Esophagus squamous epithelium (tissue), 5 donors: Measurements from ENCODE around the gene SETD1A. TPM values are rescaled to one million over a fixed set of nuclear protein-coding genes. Genes with fewer than 3 reads are reported as not detected.

ENCODE experiments used
- DNase-seq: peaks from one replicate; lab custom pipeline; 2025; lab: John Stamatoyannopoulos, UW
- H3K27ac ChIP-seq, 4 donors: fragments of 200-600 bp; sonication (generic); one replicate each; pipeline ENCODE4 v1.5.1; 2016 to 2019; ENCODE audit warnings: mild to moderate bottlenecking in 1 of 4
- H3K27me3 ChIP-seq, 4 donors: fragments of 200-600 bp; sonication (generic); 1 replicate in 3 of 4; 2 replicates in 1 of 4; pipeline versions ENCODE4 v1.5.1 to v1.6.0; 2017 to 2021; ENCODE audit warnings: antibody characterized with exemption in 1 of 4
- H3K36me3 ChIP-seq, 3 donors: fragments of 200-600 bp; sonication (generic); one replicate each; pipeline ENCODE4 v1.5.1; 2016 to 2019
- H3K4me1 ChIP-seq, 3 donors: fragments of 200-600 bp; sonication (generic); one replicate each; pipeline ENCODE4 v1.5.1; 2017 to 2019
- H3K4me3 ChIP-seq, 4 donors: fragments of 200-600 bp; sonication (generic); 1 replicate in 3 of 4; 2 replicates in 1 of 4; pipeline ENCODE4 v1.5.1; 2016 to 2019; ENCODE audit warnings: mild to moderate bottlenecking in 2 of 4, moderate library complexity in 1 of 4
- H3K9me3 ChIP-seq, 3 donors: fragments of 200-600 bp; sonication (generic); one replicate each; pipeline ENCODE4 v1.5.1; 2016 to 2019
- CTCF ChIP-seq, 6 experiments: fragments of 450-650 bp in 4 of 6; fragments of 200-600 bp in 2 of 6; sonication (generic) in 2 of 6; IDR thresholded peaks; one replicate each; pipeline ENCODE4 v1.5.1; 2016 to 2019; ENCODE audit warnings: antibody characterized with exemption in 6 of 6, mild to moderate bottlenecking in 4 of 6, moderate library complexity in 4 of 6
- POLR2A ChIP-seq, 4 donors: fragments of 450-650 bp; IDR thresholded peaks; one replicate each; pipeline ENCODE4 v1.6.1; 2017; ENCODE audit warnings: antibody characterized with exemption in 4 of 4, mild to moderate bottlenecking in 4 of 4, moderate library complexity in 3 of 4
- WGBS, 2 donors: methylation state at CpG; one replicate each; pipeline ENCODE4 v1.1.5; 2018; 5-methylcytosine and 5-hydroxymethylcytosine counted together
- intact Hi-C: fragments of 100-400 bp; cut with DNase I; formaldehyde crosslinking; loops from one replicate; pipeline ENCODE4 v1.15.0; 2022
- total RNA-seq, 4 donors: library from RNA; depleted of rRNA; stranded (reverse); fragments of >200 nt; gene quantifications; one replicate each; pipeline ENCODE4 v1.1.0, GENCODE V29; 2016
- donor health status: DM: yes; HTN: yes; CAD: no.

SETD1A gene
- total RNA-seq, 4 donors from 2014 or later, result 3.5 to 8.0 (median 5.4) TPM

GRCh38 chr16:30965436-30965835, 7.9 kb downstream of the SETD1A start:
- no peak overlapping the region for H3K27ac ChIP-seq
- no peak for TF ChIP-seq POLR2A (IDR thresholded peaks at IDR 0.05)
- WGBS, 2 donors, result 90 to 92% methylated on average over 5 to 10 of the region's 15 CpGs
- peaks cover 63 to 100% (median 96%) of the 10 kb centered on the region in 3 donors for H3K36me3 ChIP-seq
- no peaks in the 10 kb centered on the region for H3K27me3 ChIP-seq
- H3K9me3 ChIP-seq, result no peaks in the 10 kb centered on the region
- no peaks in the 10 kb centered on the region for H3K4me1 ChIP-seq
- no peak for DNase-seq
- intact Hi-C loops, result no loop called here
- no peak overlapping the region for H3K4me3 ChIP-seq

- TF ChIP-seq CTCF (IDR thresholded peaks at IDR 0.05) (no peak), POLR2A (IDR thresholded peaks at IDR 0.05) (no peak)
- DNase-seq, result no peak
- Histone ChIP-seq H3K4me1 (no peaks in the 10 kb centered on the region), H3K4me3 (no peak overlapping the region), H3K27ac (no peak overlapping the region), H3K27me3 (no peaks in the 10 kb centered on the region), H3K9me3 (no peaks in the 10 kb centered on the region), H3K36me3 (peaks cover 63 to 100% (median 98%) of the 10 kb centered on the region in 3 donors)
- intact Hi-C loops, result no loop called here
- 96 to 97% methylated on average over 9 to 12 of the region's 19 CpGs for WGBS, 2 donors
These were observed 8.6 kb downstream of the SETD1A start for GRCh38 chr16:30966033-30966619.

GRCh38 chr16:30967795-30968194, 10.2 kb downstream of the SETD1A start:
- no peaks in the 10 kb centered on the region for H3K4me1 ChIP-seq
- no peaks in the 10 kb centered on the region for H3K27me3 ChIP-seq
- peaks cover 51 to 100% (median 95%) of the 10 kb centered on the region in 3 donors for H3K36me3 ChIP-seq
- intact Hi-C loops, result no loop called here
- TF ChIP-seq POLR2A (IDR thresholded peaks at IDR 0.05), result no peak
- TF ChIP-seq CTCF (IDR thresholded peaks at IDR 0.05), result no peak
- no peak for DNase-seq
- no peak overlapping the region for H3K4me3 ChIP-seq
- H3K27ac ChIP-seq, result no peak overlapping the region
- no peaks in the 10 kb centered on the region for H3K9me3 ChIP-seq
- 80 to 94% methylated on average over 2 to 4 of the region's 4 CpGs for WGBS, 2 donors

GRCh38 chr16:30969246-30969842, 11.8 kb downstream of the SETD1A start:
- no peak for DNase-seq
- no peaks in the 10 kb centered on the region for H3K27me3 ChIP-seq
- WGBS, 2 donors, result 91 to 93% methylated on average over 14 to 17 of the region's 19 CpGs
- no peak for TF ChIP-seq CTCF (IDR thresholded peaks at IDR 0.05)
- H3K9me3 ChIP-seq, result no peaks in the 10 kb centered on the region
- no peak overlapping the region for H3K4me3 ChIP-seq
- H3K27ac ChIP-seq, result no peak overlapping the region
- intact Hi-C loops, result no loop called here
- H3K36me3 ChIP-seq, result peaks cover 47 to 100% (median 90%) of the 10 kb centered on the region in 3 donors
- H3K4me1 ChIP-seq, result no peaks in the 10 kb centered on the region

GRCh38 chr16:30971298-30971697, 13.7 kb downstream of the SETD1A start:
- 87 to 93% methylated on average over 8 to 12 of the region's 14 CpGs for WGBS, 2 donors

More at GRCh38 chr16:30971298-30971697, 13.7 kb downstream of the SETD1A start:
- H3K9me3 ChIP-seq, result no peaks in the 10 kb centered on the region
- H3K27ac ChIP-seq, result no peak overlapping the region
- H3K4me1 ChIP-seq, result no peaks in the 10 kb centered on the region
- peaks cover 31 to 100% (median 85%) of the 10 kb centered on the region in 3 donors for H3K36me3 ChIP-seq
- DNase-seq, result no peak
- no peaks in the 10 kb centered on the region for H3K27me3 ChIP-seq
- no peak for TF ChIP-seq POLR2A (IDR thresholded peaks at IDR 0.05)
- no peak for TF ChIP-seq CTCF (IDR thresholded peaks at IDR 0.05)
- intact Hi-C loops, result no loop called here
- H3K4me3 ChIP-seq, result no peak overlapping the region
